ENCODE data around the gene NEDD9.

Gene NEDD9

GRCh38 chr6:11214901-11215300, 17.6 kb downstream of the NEDD9 start:
- DNase-seq, result no peak

- DNase-seq, result no peak
These were observed 18.2 kb downstream of the NEDD9 start for GRCh38 chr6:11214084-11214833.

DNA sequence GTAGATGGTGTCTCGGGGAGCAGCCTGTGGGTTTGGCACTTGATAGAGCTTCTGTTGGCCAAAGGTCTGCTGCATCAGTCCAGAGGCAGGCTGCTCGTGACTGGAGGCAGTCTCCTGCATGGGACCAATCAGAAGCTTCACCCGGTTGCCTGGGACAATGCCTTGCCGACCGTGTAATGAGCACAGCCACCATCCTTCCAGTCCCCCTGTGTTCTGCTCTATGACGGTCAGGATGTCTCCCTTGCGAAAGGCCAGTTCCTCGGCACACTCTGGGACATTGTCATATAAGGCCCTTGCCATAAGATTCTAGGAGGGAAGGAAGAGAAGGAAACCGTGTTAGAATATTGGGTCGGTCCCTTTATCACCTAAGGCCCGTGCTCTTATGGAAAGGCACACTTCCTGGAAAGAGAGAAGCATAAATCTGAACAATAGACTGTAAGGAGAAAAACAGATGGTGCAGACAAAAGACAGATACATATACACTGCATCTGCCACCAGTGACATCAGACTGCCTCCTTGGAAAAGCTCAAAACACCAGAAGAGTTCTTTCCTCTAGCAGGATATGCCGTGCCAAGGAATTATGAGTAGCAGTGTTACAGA, 18.9 kb downstream of the NEDD9 start:
- no peak for DNase-seq

GRCh38 chr6:11212664-11213063, 19.8 kb downstream of the NEDD9 start:
- DNase-seq, result no peak

DNA sequence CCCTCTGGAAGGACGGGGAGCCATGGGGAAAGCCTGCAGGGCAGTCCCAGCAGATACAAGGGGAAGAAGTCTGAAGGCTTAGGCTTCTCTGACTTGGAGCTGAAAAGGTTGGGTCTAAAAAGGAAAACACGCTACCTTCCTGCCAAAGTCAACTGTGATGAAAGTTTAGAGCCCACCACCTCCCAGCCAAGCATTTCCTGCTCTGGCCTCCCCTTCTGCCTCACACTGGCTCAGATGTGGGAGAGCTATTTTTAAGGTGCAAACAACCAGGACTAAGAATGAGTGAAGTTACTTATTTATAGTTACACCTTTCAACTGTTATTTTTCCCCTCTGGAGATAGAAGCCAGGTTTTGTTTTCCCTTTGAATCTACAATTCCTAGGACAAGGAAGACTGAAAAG, 21.2 kb downstream of the NEDD9 start:
- DNase-seq, result no peak

DNA sequence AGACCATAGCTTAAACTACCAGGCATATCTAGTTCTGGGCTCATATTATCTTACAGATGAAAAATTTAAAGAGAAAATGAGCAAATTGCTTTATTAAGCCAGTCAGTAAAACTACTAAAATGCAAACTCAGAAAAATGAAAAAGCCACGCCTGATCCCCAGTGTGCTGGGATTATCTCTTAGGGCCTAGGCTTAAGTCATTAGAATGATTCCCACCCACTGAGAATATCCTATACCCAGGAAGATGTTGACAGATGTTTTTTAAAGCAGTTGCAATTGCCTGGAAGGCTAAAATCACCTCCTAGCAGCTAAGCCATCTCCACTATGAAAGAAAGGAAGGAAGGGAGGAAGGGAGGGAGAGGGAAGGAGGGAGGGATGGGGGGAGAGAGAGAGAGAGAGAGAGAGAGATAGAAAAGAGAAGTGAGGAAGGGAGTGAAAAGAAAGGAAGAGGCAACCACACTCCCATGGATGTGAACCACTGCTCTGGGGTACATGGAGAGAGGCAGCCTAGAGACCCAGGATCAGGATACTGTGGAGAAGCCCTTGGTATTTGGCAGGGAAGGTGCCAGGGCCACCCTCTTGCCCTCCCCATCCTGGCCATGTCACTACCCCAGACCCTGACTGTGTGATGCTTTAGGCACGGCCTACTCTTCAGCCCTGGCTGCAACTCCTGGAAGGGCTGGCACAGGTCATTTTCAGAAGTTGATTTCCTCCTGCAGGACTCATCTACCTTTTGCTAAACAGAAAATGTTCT, 21.9 kb downstream of the NEDD9 start:
- DNase-seq, result no peak

DNA sequence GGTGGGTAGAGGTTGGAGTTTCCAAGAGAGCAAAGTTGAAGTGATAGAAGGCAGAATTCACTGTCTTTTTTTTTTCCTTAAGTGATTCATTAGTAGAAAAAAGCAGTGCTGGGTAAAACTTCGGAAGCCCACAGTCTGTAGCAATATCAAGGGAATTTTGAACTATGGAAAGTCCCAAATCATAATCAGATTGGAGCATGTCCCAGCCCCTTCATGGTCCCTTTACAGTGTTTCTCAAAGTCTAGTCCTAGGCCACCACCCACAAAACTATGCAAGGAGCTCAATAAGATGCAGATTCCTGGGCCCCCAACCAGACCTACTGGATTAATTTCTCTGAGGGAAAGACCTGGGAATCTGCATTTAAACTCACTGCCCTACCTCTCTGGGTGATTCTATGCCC, 22.6 kb downstream of the NEDD9 start:
- DNase-seq, result no peak

DNA sequence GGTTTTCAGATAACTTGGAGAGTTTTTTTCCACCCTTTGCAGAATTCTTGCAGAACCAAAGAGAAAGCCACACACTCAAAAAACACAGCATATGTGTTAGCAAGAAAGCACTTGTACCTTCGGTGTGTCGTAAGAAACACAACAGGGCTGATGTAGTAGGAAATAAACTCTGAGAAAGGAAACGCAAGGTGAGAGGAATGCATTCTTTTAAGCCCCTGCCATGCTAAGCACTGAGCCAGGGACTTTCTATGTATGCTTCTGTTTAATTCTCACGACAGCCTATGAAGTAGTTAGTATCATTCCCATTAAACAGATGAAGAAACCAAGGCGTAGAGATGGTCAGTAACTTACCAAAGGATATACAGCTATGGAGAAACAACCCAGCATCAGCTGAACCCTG, 23.1 kb downstream of the NEDD9 start:
- DNase-seq, result no peak

DNA sequence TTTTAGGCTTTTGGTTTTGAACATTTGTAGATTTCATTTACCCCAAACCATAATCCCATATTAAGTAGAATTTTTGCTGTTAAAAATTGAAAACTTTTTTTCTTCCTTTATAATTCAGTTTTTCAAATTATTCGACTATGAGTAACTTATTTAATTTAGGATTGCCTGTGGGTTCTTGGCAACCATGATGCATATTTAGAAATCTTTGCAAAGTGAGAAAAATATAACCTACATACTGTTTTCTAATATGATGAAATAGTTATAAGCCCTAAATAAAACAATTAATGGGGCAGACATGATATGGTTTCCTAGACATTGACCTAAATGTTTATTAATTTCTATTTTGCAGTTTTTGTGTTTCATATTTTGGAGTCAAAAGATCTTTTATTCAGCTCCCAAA, 23.6 kb downstream of the NEDD9 start:
- DNase-seq, result no peak

- no peak for DNase-seq
These were observed 24.2 kb downstream of the NEDD9 start for GRCh38 chr6:11208267-11208666.

- no peak for DNase-seq
These were observed 25.1 kb downstream of the NEDD9 start for GRCh38 chr6:11207199-11207968.

DNA sequence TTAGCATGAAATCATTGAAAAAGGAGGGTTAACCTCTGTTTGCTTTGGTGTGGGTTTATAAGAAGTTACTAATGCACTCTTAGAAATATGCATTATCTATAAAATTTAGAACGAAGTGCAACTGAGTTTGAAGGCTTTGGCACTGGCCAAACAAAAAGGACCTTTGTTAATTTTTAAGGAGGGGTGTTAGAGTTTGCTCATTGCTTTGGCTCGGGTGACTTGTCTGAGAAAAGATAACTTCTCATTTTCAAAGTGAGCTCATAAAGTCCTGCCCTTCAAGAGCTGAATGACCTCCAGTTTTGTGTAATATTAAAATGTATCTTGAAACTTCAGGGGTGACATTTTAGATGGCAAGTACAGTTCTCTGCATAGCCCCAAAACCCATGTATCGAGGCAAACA, 25.9 kb downstream of the NEDD9 start:
- DNase-seq, result no peak

GRCh38 chr6:11204794-11205366, 27.6 kb downstream of the NEDD9 start:
- no peak for DNase-seq

- no peak for DNase-seq
These were observed 28.5 kb downstream of the NEDD9 start for GRCh38 chr6:11204005-11204399.

GRCh38 chr6:11203306-11204004, 29.0 kb downstream of the NEDD9 start:
- no peak for DNase-seq

DNA sequence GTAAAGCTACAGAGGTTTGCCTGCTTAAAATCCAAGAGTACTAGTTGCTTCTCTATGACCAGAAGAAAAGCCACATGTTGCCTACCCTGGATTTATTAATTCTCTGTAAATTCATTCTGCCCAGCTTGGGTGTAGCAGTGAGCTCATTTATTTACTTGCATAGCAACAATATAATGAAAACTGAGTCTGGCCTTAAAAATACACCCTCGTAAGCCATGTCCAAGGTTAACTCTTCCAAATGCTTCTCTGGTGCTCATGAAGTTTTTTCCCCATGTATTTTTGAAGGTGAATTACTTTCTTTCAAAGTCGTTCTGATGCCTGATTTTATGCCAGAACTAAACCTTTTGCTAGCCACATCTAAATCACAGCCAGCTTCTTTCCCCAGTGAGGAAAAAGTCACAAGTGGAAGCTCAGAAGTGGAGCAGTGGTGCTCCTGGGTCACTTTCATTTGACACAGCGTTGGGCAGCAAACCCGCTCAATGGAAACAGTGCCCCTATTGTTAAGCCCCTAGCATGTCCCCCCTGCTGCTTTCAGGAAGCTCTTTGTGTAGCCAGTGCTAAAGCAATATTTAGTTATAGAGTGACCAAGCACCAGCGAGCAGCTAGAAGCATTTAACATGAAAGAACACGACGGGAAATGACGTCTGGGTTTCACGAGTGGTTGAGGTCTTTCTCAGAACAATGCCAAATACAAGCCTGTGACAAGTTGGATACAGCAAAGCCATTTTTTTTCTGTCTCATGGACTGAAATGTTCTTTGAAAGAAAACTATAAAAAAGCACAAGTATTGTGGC, 29.8 kb downstream of the NEDD9 start:
- peak; percentile 28 for DNase-seq

- no peak for DNase-seq
These were observed 30.5 kb downstream of the NEDD9 start for GRCh38 chr6:11201772-11202512.

- no peak for DNase-seq
These were observed 31.5 kb downstream of the NEDD9 start for GRCh38 chr6:11201015-11201414.

- no peak for DNase-seq
These were observed 32.1 kb downstream of the NEDD9 start for GRCh38 chr6:11200356-11200755.
